Activated naive CD8-positive, alpha-beta T cell treated with anti-CD3 and anti-CD28 coated beads, Interleukin-2, amount 50 U/mL, for 24 hours (primary cell): Measurements from ENCODE around the gene SPATA3.
"Not testable (repeated sequence)": the region's sequence is repeated elsewhere in the genome, so short reads cannot be mapped to it uniquely, and the experiment has no call there.

Experiments
- ATAC-seq: fragments of 150-1000 bp; cut with Tn5 transposase; one replicate; pipeline ENCODE4 v1.10.0; 2021
- DNase-seq: peaks from one replicate; pipeline ENCODE4 v3.0.0; 2021
- H3K27ac Mint-ChIP-seq: one replicate; pipeline ENCODE4 v1.8.0; 2021; ENCODE audit warnings: mild to moderate bottlenecking, mixed read lengths
- H3K27me3 Mint-ChIP-seq: one replicate; pipeline ENCODE4 v1.8.0; 2021; ENCODE audit warnings: mixed read lengths
- H3K36me3 Mint-ChIP-seq: one replicate; pipeline ENCODE4 v1.8.0; 2021; ENCODE audit warnings: low read depth, mixed read lengths
- H3K4me1 Mint-ChIP-seq: one replicate; pipeline ENCODE4 v1.8.0; 2021; ENCODE audit warnings: mixed read lengths
- H3K4me3 Mint-ChIP-seq: one replicate; pipeline ENCODE4 v1.8.0; 2021; ENCODE audit warnings: mild to moderate bottlenecking, moderate library complexity, mixed read lengths
- H3K9me3 Mint-ChIP-seq: one replicate; pipeline ENCODE4 v1.8.0; 2021; ENCODE audit warnings: mixed read lengths

Gene SPATA3

GRCh38 chr2:231000211-231000904 is 4.4 kb downstream of the SPATA3 start:
- Mint-ChIP-seq H3K27me3 (peaks cover 51% of the 10 kb centered on the region), H3K4me3 (no peak overlapping the region), H3K27ac (no peak overlapping the region), H3K4me1 (no peaks in the 10 kb centered on the region), H3K9me3 (peaks cover 20% of the 10 kb centered on the region), H3K36me3 (no peaks in the 10 kb centered on the region)
- no peak for DNase-seq
- no peak for ATAC-seq

DNA sequence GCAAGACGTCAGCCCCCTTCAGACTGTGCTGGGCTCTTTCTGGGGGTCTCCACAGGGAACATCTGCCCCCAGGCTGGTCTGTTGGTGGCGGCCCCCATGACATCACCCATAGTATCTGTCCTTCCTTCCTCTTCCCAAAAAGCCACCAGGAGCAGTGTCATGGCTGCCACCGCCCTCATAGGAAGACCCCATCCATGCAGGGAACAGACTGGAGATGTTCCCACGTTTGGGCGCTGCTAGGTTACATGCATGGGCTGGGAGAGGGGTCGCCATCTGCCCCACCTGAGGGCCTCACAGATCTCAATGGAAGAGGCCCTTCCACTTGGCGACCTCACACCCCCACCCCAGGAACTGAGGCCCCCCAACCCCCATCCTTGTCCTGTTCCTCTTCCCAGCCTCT is 5.1 kb downstream of the SPATA3 start:
- DNase-seq: no peak
- Mint-ChIP-seq H3K4me3 (no peak overlapping the region), H3K36me3 (no peaks in the 10 kb centered on the region), H3K27ac (no peak overlapping the region), H3K9me3 (peaks cover 24% of the 10 kb centered on the region), H3K4me1 (no peaks in the 10 kb centered on the region), H3K27me3 (peaks cover 46% of the 10 kb centered on the region)
- ATAC-seq: no peak

GRCh38 chr2:231001921-231002320 is 6.0 kb downstream of the SPATA3 start:
- Mint-ChIP-seq H3K27me3 (peaks cover 38% of the 10 kb centered on the region), H3K4me3 (no peak overlapping the region), H3K4me1 (no peaks in the 10 kb centered on the region), H3K36me3 (no peaks in the 10 kb centered on the region), H3K27ac (no peak overlapping the region), H3K9me3 (peaks cover 20% of the 10 kb centered on the region)
- DNase-seq (no peak), ATAC-seq (no peak)

DNA sequence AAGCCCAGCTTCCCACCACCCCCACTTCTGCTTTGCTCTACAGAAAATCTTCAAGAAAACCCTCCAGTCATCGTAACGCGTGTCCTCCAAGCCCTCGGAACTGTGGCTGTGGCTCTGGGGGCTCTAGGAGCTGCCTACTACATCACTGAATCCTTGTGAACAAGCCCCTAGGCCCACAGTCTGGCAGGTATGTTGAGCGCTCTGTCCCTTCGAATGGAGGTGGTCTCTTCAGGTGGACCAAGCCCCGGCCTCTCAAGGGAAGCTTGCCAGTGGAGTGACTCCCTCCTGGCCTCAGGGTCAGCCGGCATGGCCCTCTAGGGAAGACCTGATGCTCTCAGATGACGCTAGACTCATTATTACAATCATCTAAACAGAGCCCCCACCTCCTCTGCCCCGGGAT is 6.7 kb downstream of the SPATA3 start:
- peaks cover 16% of the 10 kb centered on the region for H3K9me3 Mint-ChIP-seq
- no peak overlapping the region for H3K27ac Mint-ChIP-seq
- H3K27me3 Mint-ChIP-seq: peaks cover 36% of the 10 kb centered on the region
- H3K4me3 Mint-ChIP-seq: no peak overlapping the region
- DNase-seq (no peak), ATAC-seq (no peak)
- H3K36me3 Mint-ChIP-seq: no peaks in the 10 kb centered on the region
- no peaks in the 10 kb centered on the region for H3K4me1 Mint-ChIP-seq

DNA sequence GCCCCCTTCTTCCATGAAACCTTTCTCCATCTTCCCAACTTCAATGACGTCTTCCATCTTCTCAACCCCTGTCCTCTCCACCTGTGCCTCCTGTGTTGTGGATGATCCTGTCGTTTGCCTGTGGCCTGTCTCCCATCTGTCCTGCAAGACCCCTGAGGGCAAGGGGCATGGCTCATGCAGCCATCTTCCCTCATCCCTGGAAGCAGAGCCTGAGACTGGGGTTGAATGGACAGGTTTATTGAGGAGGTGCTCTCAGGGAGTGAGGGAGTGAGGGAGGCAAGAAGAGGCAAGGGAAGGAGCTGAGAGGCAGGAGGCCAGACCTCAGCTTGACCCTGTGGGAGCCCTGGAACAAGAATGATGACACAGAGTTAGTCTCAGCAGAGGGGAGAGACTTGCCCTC is 7.3 kb downstream of the SPATA3 start:
- DNase-seq (no peak), ATAC-seq (no peak)
- Mint-ChIP-seq H3K27me3 (peaks cover 36% of the 10 kb centered on the region), H3K9me3 (peaks cover 16% of the 10 kb centered on the region), H3K4me1 (no peaks in the 10 kb centered on the region), H3K4me3 (no peak overlapping the region), H3K36me3 (no peaks in the 10 kb centered on the region), H3K27ac (no peak overlapping the region)

DNA sequence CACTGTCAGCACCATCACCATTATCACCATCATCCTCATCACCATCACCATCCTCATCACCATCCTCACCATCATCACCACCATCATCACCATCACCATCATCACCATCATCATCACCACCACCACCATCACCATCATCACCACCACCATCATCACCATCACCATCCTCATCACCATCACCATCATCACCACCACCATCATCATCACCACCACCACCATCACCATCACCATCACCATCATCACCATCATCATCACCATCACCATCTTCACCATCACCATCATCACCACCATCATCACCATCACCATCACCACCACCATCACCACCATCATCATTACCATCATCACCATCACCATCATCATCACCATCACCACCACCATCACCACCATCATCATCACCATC is 9.0 kb downstream of the SPATA3 start:
- H3K36me3 Mint-ChIP-seq, H3K4me3 Mint-ChIP-seq, H3K4me1 Mint-ChIP-seq, DNase-seq, H3K27ac Mint-ChIP-seq, ATAC-seq: not testable (repeated sequence)
- Mint-ChIP-seq H3K9me3 (peaks cover 16% of the 10 kb centered on the region), H3K27me3 (peaks cover 25% of the 10 kb centered on the region)

- Mint-ChIP-seq H3K27ac (no peak overlapping the region), H3K27me3 (peaks cover 9% of the 10 kb centered on the region), H3K36me3 (no peaks in the 10 kb centered on the region), H3K9me3 (peaks cover 16% of the 10 kb centered on the region), H3K4me1 (no peaks in the 10 kb centered on the region), H3K4me3 (no peak overlapping the region)
- ATAC-seq: no peak
- DNase-seq: no peak
Measured at GRCh38 chr2:231007286-231008098, 11.6 kb downstream of the SPATA3 start.

DNA sequence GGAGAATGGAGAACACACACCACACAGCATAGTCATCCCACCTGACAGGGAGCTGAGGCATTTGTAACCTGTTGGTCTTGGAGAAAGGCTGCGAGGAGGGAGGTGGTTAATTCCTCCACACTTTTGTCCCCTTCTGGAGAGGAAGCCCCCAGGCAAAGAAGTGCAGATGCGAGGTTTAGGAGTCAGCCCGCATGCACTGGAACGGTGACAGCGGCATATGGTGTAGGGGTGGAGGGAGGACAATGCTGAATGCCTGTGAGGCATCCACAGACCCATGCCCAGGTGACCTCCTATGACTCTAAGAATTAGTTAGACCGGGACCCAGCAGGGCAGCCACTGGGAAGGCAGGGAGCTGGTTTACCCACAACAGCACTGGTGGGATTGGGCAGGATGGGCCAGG is 12.2 kb downstream of the SPATA3 start:
- DNase-seq: no peak

GRCh38 chr2:231009236-231009919 is 13.5 kb downstream of the SPATA3 start:
- Mint-ChIP-seq H3K4me3 (no peak overlapping the region), H3K27ac (no peak overlapping the region), H3K27me3 (peaks cover 7% of the 10 kb centered on the region), H3K9me3 (peaks cover 13% of the 10 kb centered on the region), H3K36me3 (no peaks in the 10 kb centered on the region), H3K4me1 (no peaks in the 10 kb centered on the region)
- ATAC-seq (no peak), DNase-seq (no peak)

More for the DNA sequence above, 12.2 kb downstream of the SPATA3 start:
- no peak overlapping the region for H3K27ac Mint-ChIP-seq
- H3K36me3 Mint-ChIP-seq: no peaks in the 10 kb centered on the region
- peaks cover 16% of the 10 kb centered on the region for H3K9me3 Mint-ChIP-seq
- no peaks in the 10 kb centered on the region for H3K4me1 Mint-ChIP-seq
- no peak overlapping the region for H3K4me3 Mint-ChIP-seq
- peaks cover 8% of the 10 kb centered on the region for H3K27me3 Mint-ChIP-seq
- ATAC-seq: no peak

- no peaks in the 10 kb centered on the region for H3K4me1 Mint-ChIP-seq
- H3K27me3 Mint-ChIP-seq: peaks cover 9% of the 10 kb centered on the region
- no peak for DNase-seq
- H3K36me3 Mint-ChIP-seq: no peaks in the 10 kb centered on the region
- H3K9me3 Mint-ChIP-seq: peaks cover 4% of the 10 kb centered on the region
- ATAC-seq: no peak
- H3K27ac Mint-ChIP-seq: no peak overlapping the region
- no peak overlapping the region for H3K4me3 Mint-ChIP-seq
Measured at GRCh38 chr2:231010201-231010730, 14.3 kb downstream of the SPATA3 start.

DNA sequence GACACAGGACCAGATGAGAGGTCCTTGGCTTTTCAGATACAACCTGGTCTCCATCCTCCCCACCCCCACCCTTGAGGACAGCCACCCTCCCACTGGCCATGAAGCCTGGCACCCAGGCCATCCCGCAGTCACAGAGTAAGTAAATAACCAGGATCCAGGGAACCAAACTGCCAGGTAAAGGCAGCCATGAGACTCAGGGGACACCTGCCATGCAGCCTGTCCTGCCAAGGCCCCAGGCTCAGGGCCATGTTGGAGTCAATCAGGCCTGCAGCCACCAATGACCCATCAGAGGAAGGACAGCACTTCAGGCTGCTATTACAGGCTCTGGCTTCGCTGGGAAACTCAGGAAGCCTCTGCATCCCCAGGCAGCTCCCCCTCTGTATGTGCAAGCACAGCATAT is 15.6 kb downstream of the SPATA3 start:
- Mint-ChIP-seq H3K4me1 (no peaks in the 10 kb centered on the region), H3K27ac (no peak overlapping the region), H3K9me3 (no peaks in the 10 kb centered on the region), H3K4me3 (no peak overlapping the region), H3K36me3 (no peaks in the 10 kb centered on the region), H3K27me3 (peaks cover 9% of the 10 kb centered on the region)
- ATAC-seq: no peak
- DNase-seq: no peak

- Mint-ChIP-seq H3K27ac (no peak overlapping the region), H3K36me3 (no peaks in the 10 kb centered on the region), H3K4me3 (no peak overlapping the region), H3K4me1 (no peaks in the 10 kb centered on the region), H3K9me3 (no peaks in the 10 kb centered on the region), H3K27me3 (peaks cover 15% of the 10 kb centered on the region)
- no peak for DNase-seq
- no peak for ATAC-seq
Measured at GRCh38 chr2:231012463-231012862, 16.5 kb downstream of the SPATA3 start.

DNA sequence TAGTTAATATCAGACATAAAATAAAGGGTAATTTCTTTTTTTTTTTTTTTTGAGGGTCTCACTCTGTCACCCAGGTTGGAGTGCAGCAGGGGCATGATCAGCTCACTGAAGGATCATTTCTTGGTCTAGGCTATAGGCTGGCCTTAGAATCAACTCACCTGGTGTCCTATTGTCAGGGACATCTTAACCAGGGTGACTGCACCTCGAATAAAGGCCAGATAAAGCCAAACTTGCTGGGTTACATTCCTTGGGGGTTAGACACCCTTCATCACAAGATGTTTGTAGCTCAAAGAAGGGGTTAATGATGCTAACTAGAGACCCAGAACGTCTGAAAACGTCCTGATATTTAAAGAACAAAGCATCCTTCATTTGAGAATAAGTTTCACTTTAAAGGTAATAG is 17.9 kb downstream of the SPATA3 start:
- Mint-ChIP-seq H3K27ac (no peak overlapping the region), H3K4me3 (no peak overlapping the region), H3K27me3 (peaks cover 19% of the 10 kb centered on the region), H3K9me3 (no peaks in the 10 kb centered on the region), H3K4me1 (no peaks in the 10 kb centered on the region), H3K36me3 (no peaks in the 10 kb centered on the region)
- DNase-seq: no peak
- ATAC-seq: no peak

GRCh38 chr2:231015478-231015877 is 19.6 kb downstream of the SPATA3 start:
- Mint-ChIP-seq H3K9me3 (no peaks in the 10 kb centered on the region), H3K27ac (no peak overlapping the region), H3K27me3 (peaks cover 17% of the 10 kb centered on the region), H3K4me3 (no peak overlapping the region), H3K4me1 (no peaks in the 10 kb centered on the region), H3K36me3 (no peaks in the 10 kb centered on the region)
- ATAC-seq (no peak), DNase-seq (no peak)

- Mint-ChIP-seq H3K4me3 (no peak overlapping the region), H3K9me3 (no peaks in the 10 kb centered on the region), H3K27me3 (peaks cover 16% of the 10 kb centered on the region), H3K4me1 (no peaks in the 10 kb centered on the region), H3K36me3 (no peaks in the 10 kb centered on the region), H3K27ac (no peak overlapping the region)
- ATAC-seq (no peak), DNase-seq (no peak)
Measured at GRCh38 chr2:231015926-231016325, 20.0 kb downstream of the SPATA3 start.
